HL-60 (cell line): ENCODE data around the gene ELOA.

Source experiments
- DNase-seq, 2 experiments: peaks; one replicate each; pipeline ENCODE4 v3.0.0-alpha.2; 2010 to 2020; ENCODE audit warnings: low read depth in 1 of 2, low spot score in 1 of 2
- H3K27ac ChIP-seq: fragments of 250-450 bp; sonication (Bioruptor Pico); replicated peaks from 2 replicates; pipeline ENCODE4 v1.5.1; 2020; ENCODE audit warnings: mild to moderate bottlenecking, moderate library complexity
- H3K27me3 ChIP-seq: fragments of 250-450 bp; sonication (Bioruptor Pico); 2 replicates; pipeline ENCODE4 v1.5.1; 2021; ENCODE audit warnings: mild to moderate bottlenecking, moderate library complexity; ENCODE audit not compliant: insufficient read depth, poor library complexity, severe bottlenecking
- H3K4me3 ChIP-seq: replicated peaks from 2 replicates; pipeline ENCODE4 v1.5.1; 2011; ENCODE audit warnings: mild to moderate bottlenecking, control low read depth, low read length; ENCODE audit not compliant: insufficient read depth
- GABPA ChIP-seq: IDR thresholded peaks from 2 replicates; pipeline ENCODE4 v1.6.1; 2012; ENCODE audit warnings: low read depth
- POLR2AphosphoS5 ChIP-seq: IDR thresholded peaks from 2 replicates; pipeline ENCODE4 v1.6.1; 2012; ENCODE audit warnings: low read depth
- SPI1 ChIP-seq: IDR thresholded peaks from 2 replicates; pipeline ENCODE4 v1.6.1; 2012; ENCODE audit warnings: low read depth, mild to moderate bottlenecking, borderline replicate concordance
- TF ChIP-seq, protein P1 (sequence below): IDR thresholded peaks from one replicate; pipeline ENCODE4 v1.5.1; 2011; ENCODE audit warnings: low read length, control low read depth, inconsistent platforms; ENCODE audit not compliant: insufficient read depth
- TF ChIP-seq, protein P2 (sequence below): IDR thresholded peaks from 2 replicates; pipeline ENCODE4 v1.6.1; 2012; ENCODE audit warnings: low read depth; ENCODE audit not compliant: insufficient replicate concordance

ELOA gene

DNA sequence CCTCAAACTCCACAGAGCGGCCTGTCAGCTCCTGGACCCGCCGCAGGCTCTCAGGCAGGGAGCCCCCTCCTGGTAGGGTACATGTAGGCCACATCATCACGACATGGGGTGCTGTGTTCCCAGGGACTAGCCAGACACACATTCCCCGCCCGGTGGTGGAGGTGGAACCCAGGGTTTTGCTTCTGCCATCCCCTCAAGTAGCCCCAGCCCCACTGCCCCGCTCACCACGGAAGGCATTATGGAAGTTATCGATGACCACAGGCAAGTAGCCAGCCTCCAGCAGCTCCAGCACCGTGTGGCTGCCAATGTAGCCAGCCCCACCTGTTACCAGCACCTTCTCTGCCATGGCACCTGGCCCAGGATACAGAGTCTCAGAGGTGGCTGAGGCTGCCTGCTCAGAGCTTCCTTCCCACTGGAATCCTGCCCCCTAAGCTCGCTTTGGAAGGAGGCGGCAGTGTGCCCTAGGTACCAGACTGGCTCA lies 55.4 kb downstream of the ELOA start:
- no peak overlapping the region for H3K4me3 ChIP-seq
- no peak for DNase-seq
- TF ChIP-seq SPI1 (no peak), GABPA (no peak)
- TF ChIP-seq, protein P1, sequence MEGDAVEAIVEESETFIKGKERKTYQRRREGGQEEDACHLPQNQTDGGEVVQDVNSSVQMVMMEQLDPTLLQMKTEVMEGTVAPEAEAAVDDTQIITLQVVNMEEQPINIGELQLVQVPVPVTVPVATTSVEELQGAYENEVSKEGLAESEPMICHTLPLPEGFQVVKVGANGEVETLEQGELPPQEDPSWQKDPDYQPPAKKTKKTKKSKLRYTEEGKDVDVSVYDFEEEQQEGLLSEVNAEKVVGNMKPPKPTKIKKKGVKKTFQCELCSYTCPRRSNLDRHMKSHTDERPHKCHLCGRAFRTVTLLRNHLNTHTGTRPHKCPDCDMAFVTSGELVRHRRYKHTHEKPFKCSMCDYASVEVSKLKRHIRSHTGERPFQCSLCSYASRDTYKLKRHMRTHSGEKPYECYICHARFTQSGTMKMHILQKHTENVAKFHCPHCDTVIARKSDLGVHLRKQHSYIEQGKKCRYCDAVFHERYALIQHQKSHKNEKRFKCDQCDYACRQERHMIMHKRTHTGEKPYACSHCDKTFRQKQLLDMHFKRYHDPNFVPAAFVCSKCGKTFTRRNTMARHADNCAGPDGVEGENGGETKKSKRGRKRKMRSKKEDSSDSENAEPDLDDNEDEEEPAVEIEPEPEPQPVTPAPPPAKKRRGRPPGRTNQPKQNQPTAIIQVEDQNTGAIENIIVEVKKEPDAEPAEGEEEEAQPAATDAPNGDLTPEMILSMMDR, result peak; percentile 9
- peak overlapping the region; percentile 93 for H3K27ac ChIP-seq
- no peaks in the 10 kb centered on the region for H3K27me3 ChIP-seq

DNA sequence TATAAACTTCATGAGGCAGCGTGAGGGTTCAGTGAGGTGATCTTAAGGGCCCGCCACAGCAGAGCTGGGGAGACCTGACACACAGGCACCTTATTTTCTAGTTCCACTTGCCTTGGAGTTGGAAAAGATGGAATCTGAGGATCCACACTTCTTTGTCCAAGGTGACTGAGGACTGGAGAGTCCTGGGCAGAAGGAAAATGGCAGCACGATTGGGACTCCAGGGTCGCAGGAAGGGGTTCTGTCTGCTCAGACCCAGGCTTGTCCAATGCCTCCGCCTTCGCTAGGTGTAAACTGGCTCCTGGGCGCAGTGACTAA lies 55.9 kb downstream of the ELOA start:
- Histone ChIP-seq H3K27ac (peak overlapping the region; percentile 93), H3K27me3 (no peaks in the 10 kb centered on the region), H3K4me3 (peak overlapping the region; percentile 77)
- TF ChIP-seq GABPA, result no peak
- no peak for TF ChIP-seq POLR2AphosphoS5
- TF ChIP-seq, protein P2, sequence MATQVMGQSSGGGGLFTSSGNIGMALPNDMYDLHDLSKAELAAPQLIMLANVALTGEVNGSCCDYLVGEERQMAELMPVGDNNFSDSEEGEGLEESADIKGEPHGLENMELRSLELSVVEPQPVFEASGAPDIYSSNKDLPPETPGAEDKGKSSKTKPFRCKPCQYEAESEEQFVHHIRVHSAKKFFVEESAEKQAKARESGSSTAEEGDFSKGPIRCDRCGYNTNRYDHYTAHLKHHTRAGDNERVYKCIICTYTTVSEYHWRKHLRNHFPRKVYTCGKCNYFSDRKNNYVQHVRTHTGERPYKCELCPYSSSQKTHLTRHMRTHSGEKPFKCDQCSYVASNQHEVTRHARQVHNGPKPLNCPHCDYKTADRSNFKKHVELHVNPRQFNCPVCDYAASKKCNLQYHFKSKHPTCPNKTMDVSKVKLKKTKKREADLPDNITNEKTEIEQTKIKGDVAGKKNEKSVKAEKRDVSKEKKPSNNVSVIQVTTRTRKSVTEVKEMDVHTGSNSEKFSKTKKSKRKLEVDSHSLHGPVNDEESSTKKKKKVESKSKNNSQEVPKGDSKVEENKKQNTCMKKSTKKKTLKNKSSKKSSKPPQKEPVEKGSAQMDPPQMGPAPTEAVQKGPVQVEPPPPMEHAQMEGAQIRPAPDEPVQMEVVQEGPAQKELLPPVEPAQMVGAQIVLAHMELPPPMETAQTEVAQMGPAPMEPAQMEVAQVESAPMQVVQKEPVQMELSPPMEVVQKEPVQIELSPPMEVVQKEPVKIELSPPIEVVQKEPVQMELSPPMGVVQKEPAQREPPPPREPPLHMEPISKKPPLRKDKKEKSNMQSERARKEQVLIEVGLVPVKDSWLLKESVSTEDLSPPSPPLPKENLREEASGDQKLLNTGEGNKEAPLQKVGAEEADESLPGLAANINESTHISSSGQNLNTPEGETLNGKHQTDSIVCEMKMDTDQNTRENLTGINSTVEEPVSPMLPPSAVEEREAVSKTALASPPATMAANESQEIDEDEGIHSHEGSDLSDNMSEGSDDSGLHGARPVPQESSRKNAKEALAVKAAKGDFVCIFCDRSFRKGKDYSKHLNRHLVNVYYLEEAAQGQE, result no peak
- no peak for TF ChIP-seq SPI1
- TF ChIP-seq, protein P1, result no peak
- no peak for DNase-seq

DNA sequence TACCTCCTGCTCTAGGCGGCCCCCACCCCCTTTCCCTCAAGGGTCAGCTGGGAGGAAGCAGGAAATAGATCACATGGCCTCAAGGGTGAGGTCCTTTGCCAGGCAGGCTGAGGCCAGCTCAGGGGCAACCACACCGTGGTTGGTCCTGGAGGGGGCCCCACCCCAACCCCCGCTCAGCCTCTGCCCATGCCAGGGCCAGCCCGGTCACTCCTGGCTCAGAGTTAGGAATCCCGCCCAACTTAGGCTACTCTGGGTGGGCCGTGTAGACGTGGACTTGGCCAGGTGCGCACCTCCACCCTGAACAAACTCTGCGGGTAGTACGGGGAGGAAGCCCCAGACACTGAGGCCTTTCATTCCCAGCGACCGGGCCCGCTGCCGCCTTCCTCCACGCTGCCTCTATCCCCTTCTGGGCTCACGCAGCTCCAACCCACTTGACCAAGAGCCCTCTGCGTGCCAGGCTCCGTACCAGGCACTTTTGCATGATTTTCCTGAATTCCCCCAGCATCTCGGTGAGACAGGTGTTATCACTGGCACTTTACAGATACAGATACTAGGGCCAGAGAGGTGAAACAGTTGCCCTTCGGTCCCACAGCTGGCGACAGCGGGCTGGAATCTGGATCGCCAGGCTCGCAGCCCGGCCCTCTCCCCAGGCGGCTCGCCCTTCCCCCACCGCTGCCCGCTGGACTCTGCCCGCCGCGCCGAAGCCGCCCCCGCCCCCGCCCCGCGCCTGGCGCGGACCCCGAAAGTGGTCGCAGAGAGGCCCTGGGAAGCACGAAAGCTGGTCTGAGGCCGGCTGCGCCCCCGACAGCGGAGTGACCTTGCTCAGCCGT lies 56.5 kb downstream of the ELOA start:
- Histone ChIP-seq H3K27me3 (no peaks in the 10 kb centered on the region), H3K4me3 (peak overlapping the region; percentile 77), H3K27ac (peak overlapping the region; percentile 93)
- no peak for TF ChIP-seq POLR2AphosphoS5
- TF ChIP-seq, protein P1, result no peak
- no peak for TF ChIP-seq GABPA
- TF ChIP-seq, protein P2, result no peak
- no peak for TF ChIP-seq SPI1
- DNase-seq, result peak in 1 of 2 experiments; percentile 60
